A549 (cell line): ENCODE results near the gene SBF1. TPM values are rescaled to one million over a fixed set of nuclear protein-coding genes. Genes with fewer than 3 reads are reported as not detected.

Experiments used
- ATAC-seq, 2 experiments: fragments of 200-7000 bp in 1 of 2; fragments of >200 bp in 1 of 2; cut with Nextera tagmentation in 1 of 2; cut with Tn5 transposase in 1 of 2; 3 replicates each; pipeline versions ENCODE4 v1.8.0 to v1.9.1; 2018 to 2020; ENCODE audit warnings: mild to moderate bottlenecking in 1 of 2, moderate library complexity in 1 of 2
- CTCF ChIA-PET: fragments of 300-600 bp; sonication (Branson Sonifier 250); formaldehyde crosslinking; extraction: SDS; loops from one replicate; lab custom pipeline; 2021; ENCODE audit warnings: antibody characterized with exemption, inconsistent platforms; lab: Yijun Ruan, JAX
- POLR2A ChIA-PET: fragments of 350-600 bp; formaldehyde crosslinking; extraction: SDS; loops from one replicate; lab custom pipeline; 2021; ENCODE audit warnings: antibody characterized with exemption, inconsistent platforms; lab: Yijun Ruan, JAX
- DNase-seq, 2 experiments: peaks; one replicate each; pipeline versions ENCODE4 v3.0.0 to v3.0.0-alpha.2; 2011 to 2016; ENCODE audit warnings: low read depth in 1 of 2, low spot score in 1 of 2
- FAIRE-seq: peaks from 2 replicates; lab custom pipeline; 2011; peaks lifted over from hg19 to GRCh38; lab: Jason Lieb, UNC
- H3K27ac ChIP-seq, 2 experiments: fragments of >200 bp; sonication (Bioruptor Twin); formaldehyde crosslinking; 3 replicates each; pipeline ENCODE4 v1.5.1; 2016 to 2017
- H3K4me1 ChIP-seq: fragments of >200 bp; sonication (Bioruptor Twin); formaldehyde crosslinking; 3 replicates; pipeline ENCODE4 v1.6.1; 2016
- H3K4me2 ChIP-seq: fragments of >200 bp; sonication (Bioruptor Twin); formaldehyde crosslinking; 3 replicates; pipeline ENCODE4 v1.6.1; 2016
- H3K4me3 ChIP-seq: fragments of >200 bp; sonication (Bioruptor Twin); formaldehyde crosslinking; 3 replicates; pipeline ENCODE4 v1.5.1; 2016
- H3K9me3 ChIP-seq: fragments of >200 bp; sonication (Bioruptor Twin); formaldehyde crosslinking; 3 replicates; pipeline ENCODE4 v1.6.1; 2016
- CBX8 ChIP-seq: fragments of 200-600 bp; sonication (generic); IDR thresholded peaks from 2 replicates; pipeline ENCODE4 v1.6.1; 2016
- CEBPB ChIP-seq, 2 experiments: fragments of >200 bp in 1 of 2; sonication (Bioruptor Twin) in 1 of 2; formaldehyde crosslinking in 1 of 2; IDR thresholded peaks; 2 replicates each; pipeline ENCODE4 v1.6.1; 2012 to 2016
- CHD4 ChIP-seq: fragments of 200-600 bp; sonication (generic); IDR thresholded peaks from 2 replicates; pipeline ENCODE4 v1.6.1; 2016; ENCODE audit warnings: antibody characterized with exemption, mild to moderate bottlenecking, borderline replicate concordance
- EHMT2 ChIP-seq: fragments of 200-600 bp; sonication (generic); IDR thresholded peaks from 2 replicates; pipeline ENCODE4 v1.6.1; 2016; ENCODE audit warnings: antibody characterized with exemption, low read depth, mild to moderate bottlenecking, moderate library complexity
- FOSL2 ChIP-seq, 2 experiments: fragments of 450-650 bp in 1 of 2; fragments of >200 bp in 1 of 2; sonication (Bioruptor Twin) in 1 of 2; formaldehyde crosslinking; IDR thresholded peaks; 2 replicates each; pipeline versions ENCODE4 v1.5.0 to v1.6.1; 2016 to 2020; ENCODE audit warnings: mild to moderate bottlenecking in 1 of 2, moderate library complexity in 1 of 2
- HDAC2 ChIP-seq: fragments of 200-600 bp; sonication (generic); IDR thresholded peaks from 2 replicates; pipeline ENCODE4 v1.6.1; 2016
- HOXA7 ChIP-seq: fragments of 250-450 bp; sonication (Bioruptor Pico); IDR thresholded peaks from 2 replicates; pipeline ENCODE4 v1.5.0; 2020; ENCODE audit warnings: mild to moderate bottlenecking, moderate library complexity
- HOXB5 ChIP-seq: fragments of 250-450 bp; sonication (Bioruptor Pico); IDR thresholded peaks from 2 replicates; pipeline ENCODE4 v1.5.0; 2020; ENCODE audit warnings: mild to moderate bottlenecking, moderate library complexity
- JUN ChIP-seq, 2 experiments: fragments of >200 bp; sonication (Bioruptor Twin); formaldehyde crosslinking; IDR thresholded peaks; 2 replicates in 1 of 2; 3 replicates in 1 of 2; pipeline ENCODE4 v1.6.1; 2016 to 2017
- JUNB ChIP-seq: fragments of >200 bp; sonication (Bioruptor Twin); formaldehyde crosslinking; IDR thresholded peaks from 2 replicates; pipeline ENCODE4 v1.6.1; 2016
- MAZ ChIP-seq: fragments of 150-350 bp; IDR thresholded peaks from 2 replicates; pipeline ENCODE4 v1.6.1; 2014; ENCODE audit warnings: antibody characterized with exemption, low read depth, low read length, borderline replicate concordance
- NFE2L2 ChIP-seq: fragments of 150-350 bp; conservative IDR thresholded peaks from 2 replicates; pipeline ENCODE4 v1.6.1; 2014; ENCODE audit warnings: low read length
- NPAS2 ChIP-seq: fragments of 250-450 bp; sonication (Bioruptor Pico); IDR thresholded peaks from 2 replicates; pipeline ENCODE4 v1.8.0; 2022; ENCODE audit warnings: mild to moderate bottlenecking, moderate library complexity, borderline replicate concordance
- PHF8 ChIP-seq: fragments of 200-600 bp; sonication (generic); IDR thresholded peaks from 2 replicates; pipeline ENCODE4 v1.6.1; 2016; ENCODE audit warnings: low read depth, mild to moderate bottlenecking, antibody characterized with exemption, moderate library complexity, borderline replicate concordance
- RFX5 ChIP-seq: fragments of 450-650 bp; IDR thresholded peaks from 2 replicates; pipeline ENCODE4 v1.7.1; 2014; ENCODE audit warnings: antibody characterized with exemption, mild to moderate bottlenecking, moderate library complexity
- RNF2 ChIP-seq: fragments of 200-600 bp; sonication (generic); IDR thresholded peaks from 2 replicates; pipeline ENCODE4 v1.6.1; 2016; ENCODE audit warnings: low read depth, mild to moderate bottlenecking, antibody characterized with exemption, moderate library complexity, borderline replicate concordance
- SREBF2 ChIP-seq: fragments of 450-650 bp; IDR thresholded peaks from 2 replicates; pipeline ENCODE4 v1.6.1; 2014; ENCODE audit warnings: mild to moderate bottlenecking, moderate library complexity
- ZC3H11A ChIP-seq: fragments of 450-650 bp; IDR thresholded peaks from 2 replicates; pipeline ENCODE4 v1.6.1; 2014; ENCODE audit warnings: antibody characterized with exemption, mild to moderate bottlenecking
- ZFP36 ChIP-seq: fragments of 450-650 bp; IDR thresholded peaks from 2 replicates; pipeline ENCODE4 v1.6.1; 2014; ENCODE audit warnings: borderline replicate concordance; ENCODE audit not compliant: partially characterized antibody
- ZNF302 ChIP-seq: fragments of 250-450 bp; sonication (Bioruptor Pico); IDR thresholded peaks from 2 replicates; pipeline ENCODE4 v1.9.0; 2021; ENCODE audit warnings: inconsistent platforms, mild to moderate bottlenecking, moderate library complexity
- ZSCAN20 ChIP-seq: fragments of 250-450 bp; sonication (Bioruptor Pico); IDR thresholded peaks from 2 replicates; pipeline ENCODE4 v1.8.0; 2022; ENCODE audit warnings: mild to moderate bottlenecking, moderate library complexity
- WGBS: methylation state at CpG from one replicate; pipeline ENCODE4 v1.1.6; 2017; ENCODE audit errors: missing lambda C conversion rate; 5-methylcytosine and 5-hydroxymethylcytosine counted together
- polyA plus RNA-seq, 4 experiments: library from polyadenylated mRNA; depleted of rRNA in 3 of 4; stranded (reverse); fragments of >200 nt; fragmentation: RNase III in 1 of 4; extraction: RNeasy Plus Mini Kit Qiagen cat#74134 plus additional on column Dnase treatment in 1 of 4; gene quantifications; 2 replicates in 3 of 4; 3 replicates in 1 of 4; pipeline ENCODE4 v1.2.3, GENCODE V29; 2011 to 2017
- TF ChIP-seq, protein P1 (sequence below): IDR thresholded peaks from 2 replicates; pipeline ENCODE4 v1.6.1; 2012; ENCODE audit warnings: low read depth, borderline replicate concordance
- TF ChIP-seq, protein P2 (sequence below): fragments of >200 bp; sonication (Bioruptor Twin); formaldehyde crosslinking; IDR thresholded peaks from 2 replicates; pipeline ENCODE4 v1.6.1; 2016
- TF ChIP-seq, protein P3 (sequence below): fragments of 250-450 bp; sonication (Bioruptor Pico); IDR thresholded peaks from 2 replicates; pipeline ENCODE4 v1.5.0; 2020; ENCODE audit warnings: low read depth, mild to moderate bottlenecking, moderate library complexity
- TF ChIP-seq, protein P4 (sequence below): fragments of 150-350 bp; IDR thresholded peaks from 2 replicates; pipeline ENCODE4 v1.6.1; 2014; ENCODE audit warnings: low read depth, mild to moderate bottlenecking, low read length

The SBF1 gene
- polyA plus RNA-seq, 2 of the 4 experiments (the other 2 are of a cell fraction), result 9.6 to 23.0 TPM

DNA sequence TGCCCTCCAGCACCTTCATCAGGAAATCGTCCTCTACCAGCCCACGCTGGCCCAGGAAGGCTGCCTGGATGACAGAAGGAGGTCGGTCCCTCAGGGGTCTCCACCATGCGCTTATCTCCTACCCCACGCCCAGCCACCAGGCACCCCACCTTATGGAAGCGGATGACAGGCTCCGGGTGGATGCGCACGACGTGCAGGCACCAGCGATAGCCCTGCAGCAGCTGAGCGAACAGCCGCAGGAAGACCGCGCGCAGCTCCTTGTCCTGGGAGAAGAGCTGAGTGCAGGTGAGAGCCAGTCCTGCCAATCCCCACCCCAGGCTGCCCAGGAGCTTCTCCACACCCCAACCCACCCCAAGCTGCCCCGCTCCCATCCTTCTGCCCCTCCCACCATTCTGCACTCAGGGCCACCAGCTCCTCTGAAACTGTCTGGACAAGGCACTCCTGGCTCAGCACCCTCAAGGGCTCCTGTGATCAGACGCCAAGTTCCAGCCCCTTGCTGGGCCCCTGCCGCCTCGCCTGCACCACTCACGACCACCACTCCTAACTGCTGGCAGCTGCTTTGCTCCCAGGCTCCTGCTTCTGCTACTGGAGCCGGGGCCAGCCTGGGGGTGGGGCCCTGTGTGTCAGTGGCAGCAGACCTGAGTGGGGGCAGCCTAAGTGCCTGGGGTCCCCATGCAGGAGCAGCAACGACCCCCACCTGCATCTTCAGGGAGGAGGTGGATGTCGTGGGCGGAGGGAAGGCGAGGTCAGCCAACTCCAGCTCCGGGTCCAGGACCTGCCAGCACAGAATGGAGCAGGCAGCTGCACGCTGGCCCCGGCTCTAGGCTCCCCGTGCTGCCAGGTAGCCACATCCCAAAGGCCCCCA, 9.5 kb downstream of the SBF1 start:
- WGBS, result 97% methylated on average over 16 of the region's 30 CpGs
- no peak for DNase-seq
- no peak for FAIRE-seq
- peaks cover 5% of the 10 kb centered on the region; the same call in 1 of the 3 replicates for H3K4me1 ChIP-seq
- ChIA-PET CTCF (interaction anchor here (1.5 kb wide), 1 partner anchor 16 kb away, joined by 3 read pairs; no protein-coding TSS in a partner anchor), POLR2A (interaction anchor here (0.6 kb wide), 1 partner anchor 210 kb away, joined by 3 read pairs; no protein-coding TSS in a partner anchor)
- TF ChIP-seq CBX8 (no peak), JUNB (no peak), EHMT2 (no peak)
- TF ChIP-seq, protein P1, sequence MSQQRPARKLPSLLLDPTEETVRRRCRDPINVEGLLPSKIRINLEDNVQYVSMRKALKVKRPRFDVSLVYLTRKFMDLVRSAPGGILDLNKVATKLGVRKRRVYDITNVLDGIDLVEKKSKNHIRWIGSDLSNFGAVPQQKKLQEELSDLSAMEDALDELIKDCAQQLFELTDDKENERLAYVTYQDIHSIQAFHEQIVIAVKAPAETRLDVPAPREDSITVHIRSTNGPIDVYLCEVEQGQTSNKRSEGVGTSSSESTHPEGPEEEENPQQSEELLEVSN, result no peak
- TF ChIP-seq, protein P2, sequence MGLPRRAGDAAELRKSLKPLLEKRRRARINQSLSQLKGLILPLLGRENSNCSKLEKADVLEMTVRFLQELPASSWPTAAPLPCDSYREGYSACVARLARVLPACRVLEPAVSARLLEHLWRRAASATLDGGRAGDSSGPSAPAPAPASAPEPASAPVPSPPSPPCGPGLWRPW, result no peak
- H3K27ac ChIP-seq, result no peak overlapping the region
- H3K4me3 ChIP-seq, result no peak overlapping the region
- H3K9me3 ChIP-seq, result no peaks in the 10 kb centered on the region
- H3K4me2 ChIP-seq, result no peak overlapping the region
- ATAC-seq, result no peak

DNA sequence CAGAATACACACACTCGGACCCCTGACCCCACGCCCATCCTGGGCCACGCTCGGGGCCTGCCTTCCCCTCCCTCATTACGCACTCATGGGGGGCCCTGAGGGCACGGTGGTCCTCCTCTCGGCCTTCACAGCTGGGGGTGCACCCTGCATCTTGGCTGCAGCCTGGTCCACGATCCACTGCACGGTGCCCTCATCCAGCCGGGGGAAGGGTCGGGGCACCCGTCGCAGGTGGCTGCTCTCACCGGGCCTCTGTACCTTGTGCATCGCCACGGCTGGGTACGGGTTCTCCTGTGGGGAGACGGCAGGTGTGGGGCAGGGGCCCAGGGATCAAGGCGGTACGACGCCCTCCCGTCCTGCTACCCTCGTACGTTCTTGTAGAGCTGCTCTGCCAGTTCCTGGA, 10.4 kb downstream of the SBF1 start:
- Histone ChIP-seq H3K9me3 (no peaks in the 10 kb centered on the region), H3K4me2 (no peak overlapping the region), H3K4me3 (no peak overlapping the region), H3K27ac (no peak overlapping the region), H3K4me1 (no peaks in the 10 kb centered on the region)
- WGBS, result 100% methylated on average over 1 of the region's 24 CpGs
- POLR2A ChIA-PET, result no interaction called here
- FAIRE-seq, result no peak
- TF ChIP-seq FOSL2 (IDR thresholded peaks at IDR 0.05) (no peak), FOSL2 (CRISPR knock-in tag; IDR thresholded peaks at IDR 0.05) (no peak)
- TF ChIP-seq, protein P3, sequence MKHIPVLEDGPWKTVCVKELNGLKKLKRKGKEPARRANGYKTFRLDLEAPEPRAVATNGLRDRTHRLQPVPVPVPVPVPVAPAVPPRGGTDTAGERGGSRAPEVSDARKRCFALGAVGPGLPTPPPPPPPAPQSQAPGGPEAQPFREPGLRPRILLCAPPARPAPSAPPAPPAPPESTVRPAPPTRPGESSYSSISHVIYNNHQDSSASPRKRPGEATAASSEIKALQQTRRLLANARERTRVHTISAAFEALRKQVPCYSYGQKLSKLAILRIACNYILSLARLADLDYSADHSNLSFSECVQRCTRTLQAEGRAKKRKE, result no peak
- TF ChIP-seq, protein P4, sequence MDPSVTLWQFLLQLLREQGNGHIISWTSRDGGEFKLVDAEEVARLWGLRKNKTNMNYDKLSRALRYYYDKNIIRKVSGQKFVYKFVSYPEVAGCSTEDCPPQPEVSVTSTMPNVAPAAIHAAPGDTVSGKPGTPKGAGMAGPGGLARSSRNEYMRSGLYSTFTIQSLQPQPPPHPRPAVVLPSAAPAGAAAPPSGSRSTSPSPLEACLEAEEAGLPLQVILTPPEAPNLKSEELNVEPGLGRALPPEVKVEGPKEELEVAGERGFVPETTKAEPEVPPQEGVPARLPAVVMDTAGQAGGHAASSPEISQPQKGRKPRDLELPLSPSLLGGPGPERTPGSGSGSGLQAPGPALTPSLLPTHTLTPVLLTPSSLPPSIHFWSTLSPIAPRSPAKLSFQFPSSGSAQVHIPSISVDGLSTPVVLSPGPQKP, result no peak
- CTCF ChIA-PET, result interaction anchor here (1.3 kb wide), 1 partner anchor 9 kb away, joined by 5 read pairs; no protein-coding TSS in a partner anchor
- no peak for DNase-seq
- no peak for ATAC-seq

DNA sequence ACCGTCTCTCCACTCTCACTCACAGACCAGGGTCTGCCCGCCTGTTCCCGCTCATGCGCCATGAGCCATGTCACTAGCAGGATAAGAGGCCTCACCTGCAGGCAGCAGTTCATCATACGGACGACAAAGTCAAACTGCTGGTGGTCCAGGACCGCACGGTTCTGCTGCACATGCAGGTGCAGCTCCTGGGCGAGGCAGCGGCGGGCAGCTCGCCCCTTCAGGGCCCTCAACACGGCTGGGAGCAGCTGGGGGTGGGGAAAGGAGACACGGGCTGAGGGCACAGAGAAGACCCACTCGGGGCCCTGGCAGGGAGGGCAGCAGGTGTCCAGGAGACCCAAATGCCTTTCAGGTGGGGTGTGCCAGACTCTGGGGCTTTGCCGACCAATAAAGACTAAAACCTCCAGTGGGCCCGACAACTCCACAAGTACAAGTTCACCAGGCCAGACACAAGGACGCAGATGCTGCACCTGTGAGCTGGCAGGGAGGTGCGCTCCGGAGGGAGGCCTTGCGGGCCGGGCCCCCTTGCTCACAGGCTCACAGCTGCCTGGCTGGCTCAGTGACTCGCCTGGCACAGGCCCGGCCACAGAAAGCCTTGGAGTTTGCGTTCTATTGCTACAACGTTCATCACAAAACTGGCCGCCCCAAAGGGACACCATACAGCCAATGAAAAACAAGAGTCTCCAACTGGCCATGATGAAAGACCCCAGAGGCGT, 11.5 kb downstream of the SBF1 start:
- Histone ChIP-seq H3K9me3 (no peaks in the 10 kb centered on the region), H3K27ac (no peak overlapping the region), H3K4me3 (no peak overlapping the region), H3K4me1 (no peaks in the 10 kb centered on the region), H3K4me2 (no peak overlapping the region)
- no peak for TF ChIP-seq CHD4
- no peak for TF ChIP-seq PHF8
- TF ChIP-seq JUN (IDR thresholded peaks at IDR 0.05), result no peak
- TF ChIP-seq CEBPB (IDR thresholded peaks at IDR 0.05), result no peak
- TF ChIP-seq ZNF302 (CRISPR knock-in tag), result no peak
- no peak for TF ChIP-seq NPAS2 (CRISPR knock-in tag)
- TF ChIP-seq HOXB5, result no peak
- no peak for TF ChIP-seq NFE2L2
- no peak for TF ChIP-seq RFX5
- no peak for TF ChIP-seq ZC3H11A
- TF ChIP-seq HDAC2, result no peak
- TF ChIP-seq MAZ, result no peak
- TF ChIP-seq, protein P3, result no peak
- TF ChIP-seq ZSCAN20 (CRISPR knock-in tag), result no peak
- no peak for TF ChIP-seq SREBF2
- no peak for TF ChIP-seq ZFP36
- no peak for TF ChIP-seq HOXA7 (CRISPR knock-in tag)
- TF ChIP-seq, protein P2, result no peak
- TF ChIP-seq RNF2, result no peak
- 95% methylated on average over 17 of the region's 28 CpGs for WGBS
- CTCF ChIA-PET, result interaction anchor here (1.3 kb wide), 1 partner anchor 10 kb away, joined by 5 read pairs; no protein-coding TSS in a partner anchor
- ATAC-seq, result no peak
- no peak for FAIRE-seq
- DNase-seq, result no peak
- POLR2A ChIA-PET, result no interaction called here
